OCI-LY7 (cell line): Measurements from ENCODE around the gene ARHGAP31. TPM values are rescaled to one million over a fixed set of nuclear protein-coding genes. Genes with fewer than 3 reads are reported as not detected.

Experiments
- BruUV-seq: library from RNA; stranded (reverse); fragments of 400-500 nt; replicated peaks from 2 replicates; lab custom pipeline; 2021; lab: Mats Ljungman, UMichigan
- CTCF ChIA-PET: fragments of 300-600 bp; sonication (Branson Sonifier 250); formaldehyde crosslinking; loops from one replicate; lab custom pipeline; 2022; ENCODE audit warnings: antibody characterized with exemption; ENCODE audit not compliant: unreplicated experiment; lab: Charles Lee
- POLR2A ChIA-PET: fragments of 300-600 bp; sonication (Branson Sonifier 250); formaldehyde crosslinking; loops from one replicate; lab custom pipeline; 2022; ENCODE audit warnings: antibody characterized with exemption; lab: Charles Lee
- DNase-seq: peaks from one replicate; pipeline ENCODE4 v3.0.0-alpha.2; 2015; ENCODE audit warnings: low spot score
- H2AFZ ChIP-seq: fragments of 200-600 bp; sonication (generic), shearing (Covaris generic); 2 replicates; pipeline ENCODE4 v1.6.1; 2014; ENCODE audit warnings: mild to moderate bottlenecking, antibody characterized with exemption, low read length, moderate library complexity
- H3K27ac ChIP-seq: fragments of 200-600 bp; sonication (generic); 2 replicates; pipeline ENCODE4 v1.5.1; 2014; ENCODE audit warnings: mixed run types, low read depth, mild to moderate bottlenecking, moderate library complexity, low read length, inconsistent platforms; ENCODE audit not compliant: poor library complexity, severe bottlenecking
- H3K36me3 ChIP-seq: fragments of 200-600 bp; sonication (generic); 2 replicates; pipeline ENCODE4 v1.6.1; 2014; ENCODE audit warnings: mild to moderate bottlenecking, antibody characterized with exemption, low read length, moderate library complexity, mixed read lengths; ENCODE audit not compliant: insufficient read depth
- H3K4me1 ChIP-seq: fragments of 200-600 bp; sonication (generic); 2 replicates; pipeline ENCODE4 v1.5.1; 2014; ENCODE audit warnings: mild to moderate bottlenecking, low read length; ENCODE audit not compliant: insufficient read depth, poor library complexity, severe bottlenecking
- H3K4me2 ChIP-seq: fragments of 200-600 bp; sonication (generic); 2 replicates; pipeline ENCODE4 v1.6.1; 2014; ENCODE audit warnings: mild to moderate bottlenecking, low read length
- H3K4me3 ChIP-seq: fragments of 200-600 bp; sonication (generic); 2 replicates; pipeline ENCODE4 v1.5.1; 2014; ENCODE audit warnings: mild to moderate bottlenecking, low read depth, low read length; ENCODE audit not compliant: poor library complexity, severe bottlenecking
- H3K79me2 ChIP-seq: fragments of 200-600 bp; sonication (generic); 2 replicates; pipeline ENCODE4 v1.6.1; 2016; ENCODE audit warnings: low read depth, mild to moderate bottlenecking, low read length, moderate library complexity, mixed read lengths; ENCODE audit not compliant: insufficient read depth
- H3K9me2 ChIP-seq: fragments of 200-600 bp; sonication (generic); 2 replicates; pipeline ENCODE4 v1.6.1; 2016; ENCODE audit warnings: mild to moderate bottlenecking, low read length, mixed read lengths; ENCODE audit not compliant: insufficient read depth
- H3K9me3 ChIP-seq: fragments of 200-600 bp; sonication (generic); 2 replicates; pipeline ENCODE4 v1.6.1; 2014; ENCODE audit warnings: mild to moderate bottlenecking, mixed run types, low read length, mixed read lengths
- H4K20me1 ChIP-seq: fragments of 200-600 bp; sonication (generic); 2 replicates; pipeline ENCODE4 v1.6.1; 2014; ENCODE audit warnings: mild to moderate bottlenecking, antibody characterized with exemption, low read length, moderate library complexity, mixed read lengths; ENCODE audit not compliant: insufficient read depth
- CTCF ChIP-seq: fragments of 200-600 bp; sonication (generic); conservative IDR thresholded peaks from 2 replicates; pipeline ENCODE4 v1.5.1; 2014; ENCODE audit warnings: mild to moderate bottlenecking, antibody characterized with exemption, low read length, moderate library complexity, mixed read lengths
- EZH2phosphoT487 ChIP-seq: fragments of 200-600 bp; sonication (generic); IDR thresholded peaks from 2 replicates; pipeline ENCODE4 v1.6.1; 2018; ENCODE audit warnings: low read depth, borderline replicate concordance, mild to moderate bottlenecking, mixed run types, antibody characterized with exemption, low read length, moderate library complexity, mixed read lengths
- intact Hi-C: fragments of 100-400 bp; cut with micrococcal nuclease; formaldehyde crosslinking; loops from one replicate; pipeline ENCODE4 v1.10.0; 2022; ENCODE audit not compliant: unreplicated experiment
- total RNA-seq, 2 experiments: library from RNA; depleted of rRNA in 1 of 2; stranded (reverse); fragments of >200 nt in 1 of 2; shearing (Covaris generic) in 1 of 2; gene quantifications; 2 replicates each; pipeline ENCODE4 v1.2.3, GENCODE V29; 2014 to 2022

ARHGAP31 gene
- total RNA-seq, 2 experiments from 2014 or later = 2.8 to 4.1 TPM

- Histone ChIP-seq H4K20me1 (no peaks in the 10 kb centered on the region), H3K79me2 (no peaks in the 10 kb centered on the region), H3K4me2 (no peak overlapping the region), H2AFZ (no peak overlapping the region), H3K4me3 (no peak overlapping the region), H3K27ac (no peak overlapping the region), H3K9me3 (no peaks in the 10 kb centered on the region), H3K4me1 (no peaks in the 10 kb centered on the region), H3K36me3 (no peaks in the 10 kb centered on the region), H3K9me2 (no peaks in the 10 kb centered on the region)
- ChIA-PET CTCF (no interaction called here), POLR2A (no interaction called here)
- TF ChIP-seq EZH2phosphoT487 (no peak), CTCF (no peak)
- no peak for DNase-seq
- no TSS peak for BruUV-seq
- intact Hi-C loops = no loop called here
Observed at GRCh38 chr3:119416873-119417272, 122.7 kb downstream of the ARHGAP31 start.

GRCh38 chr3:119417771-119418512 is 123.8 kb downstream of the ARHGAP31 start:
- no peaks in the 10 kb centered on the region for H3K79me2 ChIP-seq
- H3K4me1 ChIP-seq = no peaks in the 10 kb centered on the region
- POLR2A ChIA-PET = interaction anchor here (1.3 kb wide), 1 partner anchor 10 kb away, joined by 5 read pairs; no protein-coding TSS in a partner anchor
- intact Hi-C loops = no loop called here
- CTCF ChIA-PET = no interaction called here
- no peaks in the 10 kb centered on the region for H3K9me3 ChIP-seq
- H3K4me3 ChIP-seq = no peak overlapping the region
- TF ChIP-seq EZH2phosphoT487 = no peak
- TF ChIP-seq CTCF = no peak
- no peaks in the 10 kb centered on the region for H4K20me1 ChIP-seq
- no peak for DNase-seq
- H3K9me2 ChIP-seq = no peaks in the 10 kb centered on the region
- H2AFZ ChIP-seq = no peak overlapping the region
- BruUV-seq = no TSS peak
- H3K27ac ChIP-seq = no peak overlapping the region
- H3K36me3 ChIP-seq = no peaks in the 10 kb centered on the region
- H3K4me2 ChIP-seq = no peak overlapping the region

GRCh38 chr3:119418641-119419040 is 124.5 kb downstream of the ARHGAP31 start:
- Histone ChIP-seq H3K79me2 (no peaks in the 10 kb centered on the region), H3K9me3 (no peaks in the 10 kb centered on the region), H3K36me3 (no peaks in the 10 kb centered on the region), H3K4me2 (no peak overlapping the region), H4K20me1 (no peaks in the 10 kb centered on the region), H3K27ac (no peak overlapping the region), H2AFZ (no peak overlapping the region), H3K4me3 (no peak overlapping the region), H3K9me2 (no peaks in the 10 kb centered on the region), H3K4me1 (no peaks in the 10 kb centered on the region)
- intact Hi-C loops = no loop called here
- no peak for DNase-seq
- BruUV-seq = no TSS peak
- CTCF ChIA-PET = no interaction called here
- POLR2A ChIA-PET = interaction anchor here (0.6 kb wide), 1 partner anchor 295 kb away, joined by 4 read pairs; no protein-coding TSS in a partner anchor
- no peak for TF ChIP-seq CTCF
- TF ChIP-seq EZH2phosphoT487 = no peak
